Transverse colon (tissue), 4 donors: ENCODE results near the gene SSBP2.

Source experiments
- POLR2A ChIP-seq: fragments of 450-650 bp; IDR thresholded peaks from one replicate; pipeline ENCODE4 v1.6.1; 2016; ENCODE audit warnings: antibody characterized with exemption, mild to moderate bottlenecking, moderate library complexity
- POLR2AphosphoS5 ChIP-seq, 3 donors: sonication (generic); formaldehyde crosslinking; IDR thresholded peaks; one replicate each; pipeline ENCODE4 v1.6.1; 2016; ENCODE audit warnings: antibody characterized with exemption in 3 of 3
- TF ChIP-seq, protein P1 (sequence below), 5 experiments: fragments of 200-600 bp in 3 of 5; fragments of 450-650 bp in 2 of 5; sonication (generic) in 3 of 5; IDR thresholded peaks; 1 replicate in 2 of 5; 2 replicates in 3 of 5; pipeline ENCODE4 v1.5.1; 2016 to 2017; ENCODE audit warnings: antibody characterized with exemption in 5 of 5, inconsistent platforms in 3 of 5, mild to moderate bottlenecking in 2 of 5, moderate library complexity in 1 of 5

DNA sequence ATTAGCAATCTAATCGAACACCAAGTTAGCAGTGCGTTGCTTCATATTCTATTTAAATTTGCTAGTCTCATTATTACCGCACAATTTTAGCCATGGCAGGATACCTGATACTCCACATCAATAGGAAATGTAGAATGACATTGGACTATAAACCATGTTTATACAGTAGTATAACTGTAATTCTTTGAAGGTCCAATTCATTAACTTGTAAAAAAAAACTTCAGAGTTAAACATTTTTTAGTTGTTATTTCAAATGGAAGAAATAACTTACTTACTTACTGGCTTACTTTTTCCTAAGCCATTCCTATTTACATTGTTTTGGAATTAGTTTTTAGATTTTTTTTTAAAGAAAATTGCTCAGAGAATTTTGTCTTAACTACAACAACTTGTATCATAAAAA is 321.5 kb downstream of the SSBP2 start:
- TF ChIP-seq, protein P1, sequence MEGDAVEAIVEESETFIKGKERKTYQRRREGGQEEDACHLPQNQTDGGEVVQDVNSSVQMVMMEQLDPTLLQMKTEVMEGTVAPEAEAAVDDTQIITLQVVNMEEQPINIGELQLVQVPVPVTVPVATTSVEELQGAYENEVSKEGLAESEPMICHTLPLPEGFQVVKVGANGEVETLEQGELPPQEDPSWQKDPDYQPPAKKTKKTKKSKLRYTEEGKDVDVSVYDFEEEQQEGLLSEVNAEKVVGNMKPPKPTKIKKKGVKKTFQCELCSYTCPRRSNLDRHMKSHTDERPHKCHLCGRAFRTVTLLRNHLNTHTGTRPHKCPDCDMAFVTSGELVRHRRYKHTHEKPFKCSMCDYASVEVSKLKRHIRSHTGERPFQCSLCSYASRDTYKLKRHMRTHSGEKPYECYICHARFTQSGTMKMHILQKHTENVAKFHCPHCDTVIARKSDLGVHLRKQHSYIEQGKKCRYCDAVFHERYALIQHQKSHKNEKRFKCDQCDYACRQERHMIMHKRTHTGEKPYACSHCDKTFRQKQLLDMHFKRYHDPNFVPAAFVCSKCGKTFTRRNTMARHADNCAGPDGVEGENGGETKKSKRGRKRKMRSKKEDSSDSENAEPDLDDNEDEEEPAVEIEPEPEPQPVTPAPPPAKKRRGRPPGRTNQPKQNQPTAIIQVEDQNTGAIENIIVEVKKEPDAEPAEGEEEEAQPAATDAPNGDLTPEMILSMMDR (IDR thresholded peaks at IDR 0.05): no peak
- no peak for TF ChIP-seq POLR2AphosphoS5 (IDR thresholded peaks at IDR 0.05)
- no peak for TF ChIP-seq POLR2A
